ENCODE measurements around the gene EVI5L.
"Not testable (repeated sequence)": the region's sequence is repeated elsewhere in the genome, so short reads cannot be mapped to it uniquely, and the experiment has no call there.

EVI5L gene

DNA sequence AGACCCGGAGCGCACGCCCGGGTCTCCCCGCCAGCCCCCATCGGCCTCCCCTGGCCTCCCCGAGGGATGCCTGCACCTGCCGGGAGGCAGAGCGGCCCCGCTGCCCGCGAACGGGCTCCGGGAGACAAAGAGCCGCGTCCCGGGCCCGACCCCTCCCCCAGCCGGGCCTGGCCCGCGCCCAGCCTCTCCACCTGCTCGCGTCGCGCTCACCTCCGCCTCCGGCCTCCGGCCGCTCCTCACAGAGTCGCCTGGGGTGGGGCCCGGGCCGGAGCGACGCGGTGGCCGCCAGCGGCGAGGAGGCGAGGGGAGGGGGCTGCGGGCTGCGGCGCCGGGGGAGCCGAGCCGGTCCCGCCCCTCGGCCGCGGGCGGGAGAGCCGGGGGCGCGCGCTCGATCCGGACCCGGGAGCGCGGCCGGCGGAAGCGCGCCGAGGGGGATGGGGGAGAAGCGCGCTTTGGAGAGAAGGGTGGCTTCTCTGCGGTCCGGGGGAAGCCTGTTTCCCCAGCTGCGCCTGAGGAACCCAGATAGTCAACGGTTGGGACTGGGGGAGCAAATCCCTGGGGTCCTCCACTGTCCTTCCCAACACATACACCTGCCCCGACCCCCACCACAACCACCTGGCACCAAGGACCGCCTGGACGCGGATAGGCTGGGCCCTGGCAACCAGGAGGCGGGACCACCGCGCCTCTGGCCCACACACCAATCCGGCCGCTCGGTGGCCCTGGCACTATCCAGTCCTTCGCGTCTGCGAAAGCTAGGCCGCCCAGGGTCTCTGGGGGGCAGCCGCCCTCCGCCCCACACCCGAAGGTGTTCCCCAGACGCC lies 44.3 kb downstream of the EVI5L start, which contains the start of gene PRR36:
PRR36 (minus strand) TSS at position 315 of the 821 bp plus-strand sequence. CDS start 701 bp downstream, outside the sequence.
- no peak for DNase-seq

DNA sequence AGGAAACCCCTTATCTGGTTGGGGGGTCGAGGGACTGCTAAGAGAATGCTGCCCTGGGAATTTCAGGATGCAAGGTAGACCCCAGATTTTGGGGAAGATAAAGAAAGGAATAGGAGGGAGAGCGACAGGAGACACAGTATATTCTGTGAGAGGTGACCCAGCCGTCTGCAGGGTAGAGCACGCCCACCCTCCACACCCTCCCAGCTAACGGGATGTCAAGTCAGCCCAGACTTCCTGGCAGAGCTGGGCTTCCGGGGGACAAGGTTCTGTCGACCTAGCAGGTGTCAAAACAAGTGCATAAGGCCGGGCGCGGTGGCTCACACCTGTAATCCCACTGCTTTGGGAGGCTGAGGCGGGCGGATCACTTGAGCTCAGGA lies 44.9 kb downstream of the EVI5L start:
- DNase-seq, result no peak

DNA sequence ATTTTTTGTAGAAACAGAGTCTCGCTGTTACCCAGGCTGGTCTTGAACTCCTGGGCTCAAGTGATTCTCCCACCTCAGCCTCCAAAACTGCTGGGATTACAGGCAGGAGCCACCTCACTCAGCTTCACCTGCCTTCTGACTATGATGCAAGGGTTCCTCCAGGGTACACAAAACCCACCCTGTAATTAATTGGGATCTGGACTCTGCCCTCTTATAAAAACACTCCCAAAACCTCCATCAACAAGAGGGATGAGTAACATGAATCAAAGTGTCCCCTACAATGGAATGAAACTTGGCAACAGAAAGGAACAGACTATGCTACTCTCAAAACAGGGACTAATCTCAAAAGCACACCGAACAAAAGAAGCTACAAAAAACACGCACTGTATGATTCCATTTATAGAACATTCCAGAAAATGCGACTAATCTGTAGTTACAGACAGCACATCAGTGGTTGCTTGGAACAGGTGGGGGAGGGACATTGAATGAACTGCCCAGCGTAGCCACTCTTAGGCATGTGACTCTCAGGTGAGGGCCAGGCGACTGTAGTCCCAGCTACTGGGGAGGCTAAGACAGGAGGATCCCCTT lies 47.3 kb downstream of the EVI5L start:
- no peak for DNase-seq

DNA sequence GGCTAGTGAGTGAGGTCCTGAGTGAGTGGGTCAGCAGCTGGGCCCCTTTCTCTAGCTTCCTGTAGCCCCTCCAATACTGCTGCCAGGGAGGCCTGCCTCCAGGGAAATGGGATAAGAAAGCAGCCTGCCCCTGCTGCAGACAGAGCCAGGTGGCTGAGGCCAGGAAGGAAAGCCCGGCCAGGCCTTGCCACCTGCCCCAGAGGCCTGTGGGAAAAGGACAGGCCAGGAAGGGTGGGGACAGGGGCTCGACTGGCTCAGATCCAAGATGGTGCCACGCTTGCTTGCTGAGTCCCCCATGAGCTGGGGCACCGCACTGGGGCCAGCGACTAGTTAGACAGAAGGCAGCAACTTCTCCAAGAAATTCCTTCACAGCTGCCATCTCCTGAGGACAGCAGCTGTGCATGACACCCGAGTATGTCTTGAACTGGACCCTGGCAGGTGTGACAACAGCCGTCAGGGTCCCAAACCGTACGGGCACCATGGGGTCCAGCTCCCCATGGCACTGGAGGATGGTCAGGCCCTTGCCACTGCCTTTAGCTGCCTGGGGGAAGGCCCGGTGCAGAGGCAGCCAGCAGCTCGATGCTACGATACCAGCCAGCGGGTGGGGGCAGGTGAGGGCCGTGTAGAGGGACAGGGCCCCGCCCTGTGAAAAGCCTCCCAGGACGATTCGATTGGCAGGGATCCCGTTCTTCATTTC lies 49.2 kb downstream of the EVI5L start:
- no peak for DNase-seq

DNA sequence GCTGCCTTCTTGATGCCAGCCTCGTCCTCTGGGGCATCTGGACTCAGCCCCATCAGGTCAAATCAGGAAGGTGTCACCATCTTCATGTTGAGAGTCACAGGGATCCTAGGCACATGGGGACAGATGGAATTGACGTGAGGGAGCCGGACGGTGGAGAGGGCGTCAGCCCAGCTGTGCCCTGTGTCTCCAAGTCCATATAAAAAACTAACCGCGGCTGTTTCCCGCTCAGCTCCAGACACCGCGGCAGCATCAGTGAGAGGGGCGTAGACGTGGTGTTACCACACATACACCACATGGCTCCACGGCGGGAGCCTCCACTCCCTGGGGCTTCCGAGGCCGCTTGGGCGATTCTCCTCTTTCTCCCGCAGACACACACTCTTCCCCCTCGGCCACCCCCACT lies 49.8 kb downstream of the EVI5L start:
- DNase-seq, result no peak

DNA sequence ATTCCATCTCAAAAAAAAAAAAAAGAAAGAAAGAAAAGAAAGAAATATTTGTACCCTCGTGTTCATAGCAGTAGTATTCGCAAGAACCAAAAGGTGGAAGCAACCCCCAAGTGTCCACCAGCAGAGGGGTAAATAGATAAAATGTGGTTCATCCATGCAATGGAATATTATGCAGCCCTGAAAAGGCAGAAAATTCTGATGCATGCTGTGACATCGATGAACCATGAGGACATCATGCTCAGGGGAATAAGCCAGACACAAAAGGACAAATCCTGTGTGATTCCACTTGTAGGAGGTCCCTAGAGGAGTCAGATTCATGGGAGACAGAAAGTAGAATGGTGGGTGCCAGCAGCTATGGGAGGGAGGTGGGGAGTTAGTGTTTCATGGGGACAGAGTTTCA lies 51.9 kb downstream of the EVI5L start:
- no peak for DNase-seq

DNA sequence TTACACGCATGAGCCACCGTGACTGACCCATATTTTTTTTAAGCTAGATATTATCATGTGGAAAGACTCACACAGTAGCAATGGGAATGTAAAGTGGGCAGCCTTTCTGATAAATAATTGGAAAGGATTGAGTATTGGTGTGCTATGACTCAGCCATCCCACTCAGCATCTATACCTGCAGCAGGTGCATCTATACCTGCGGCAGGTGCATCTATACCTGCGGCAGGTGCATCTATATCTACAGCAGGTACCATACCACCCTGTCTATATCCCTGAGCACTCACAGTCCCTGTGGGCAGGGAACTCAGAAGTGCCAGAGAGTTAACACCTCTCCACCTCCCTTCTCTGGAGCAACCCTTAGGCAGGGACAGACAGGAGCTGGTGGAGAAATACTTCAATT lies 53.1 kb downstream of the EVI5L start:
- DNase-seq, result no peak

DNA sequence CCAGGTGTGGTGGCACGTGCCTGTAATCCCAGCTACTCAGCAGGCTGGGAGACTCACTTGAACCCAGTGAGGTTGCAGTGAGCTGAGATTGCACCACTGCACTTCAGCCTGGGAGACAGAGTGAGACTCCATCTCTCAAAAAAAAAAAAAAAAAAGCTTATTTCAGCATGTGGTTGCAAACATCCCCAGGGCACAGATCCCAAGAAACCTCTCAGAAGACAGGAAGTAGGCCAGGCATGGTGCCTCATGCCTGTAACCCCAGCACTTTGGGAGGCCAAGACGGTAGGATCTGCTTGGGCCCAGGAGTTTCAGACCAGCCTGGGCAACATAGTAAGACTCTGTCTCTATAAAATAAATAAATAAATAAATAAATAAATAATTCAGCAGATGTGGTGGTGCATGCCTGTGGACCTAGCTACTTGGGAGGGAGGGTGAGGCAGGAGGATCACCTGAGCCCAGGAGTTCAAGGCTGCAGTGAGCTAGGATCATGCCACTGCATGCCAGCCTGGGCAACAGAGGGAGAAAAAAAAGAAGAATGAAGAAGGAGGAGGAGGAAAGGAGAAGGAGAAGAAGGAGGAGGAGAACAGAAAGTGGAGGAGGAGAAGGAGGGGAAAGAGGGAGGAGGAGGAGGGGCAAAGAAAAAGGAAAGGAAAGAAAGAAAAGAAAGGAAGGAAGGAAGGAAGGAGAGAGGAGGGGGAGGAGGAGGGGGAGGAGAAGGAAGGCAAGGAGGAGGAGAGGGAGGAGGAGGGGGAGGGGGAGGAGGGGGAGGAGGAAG lies 54.0 kb downstream of the EVI5L start:
- DNase-seq, result no peak

DNA sequence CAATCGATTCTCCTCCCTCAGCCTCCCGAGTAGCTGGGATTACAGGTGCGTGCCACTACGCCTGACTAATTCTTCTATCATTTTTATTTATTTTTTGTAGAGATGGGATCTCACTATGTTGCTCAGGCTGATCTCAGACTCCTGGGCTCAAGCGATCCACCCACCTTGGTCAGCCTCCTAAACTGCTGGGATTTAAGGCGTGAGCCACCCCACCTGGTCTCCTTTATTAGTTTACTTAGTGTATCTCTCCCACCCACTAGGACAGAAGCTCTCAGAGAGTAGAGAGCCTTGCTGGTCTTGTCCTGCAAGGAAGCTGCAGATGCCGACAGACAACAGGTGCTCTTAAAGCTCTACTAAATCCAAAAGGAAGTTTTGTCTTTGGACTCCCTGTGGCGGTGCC lies 55.8 kb downstream of the EVI5L start:
- DNase-seq, result no peak

DNA sequence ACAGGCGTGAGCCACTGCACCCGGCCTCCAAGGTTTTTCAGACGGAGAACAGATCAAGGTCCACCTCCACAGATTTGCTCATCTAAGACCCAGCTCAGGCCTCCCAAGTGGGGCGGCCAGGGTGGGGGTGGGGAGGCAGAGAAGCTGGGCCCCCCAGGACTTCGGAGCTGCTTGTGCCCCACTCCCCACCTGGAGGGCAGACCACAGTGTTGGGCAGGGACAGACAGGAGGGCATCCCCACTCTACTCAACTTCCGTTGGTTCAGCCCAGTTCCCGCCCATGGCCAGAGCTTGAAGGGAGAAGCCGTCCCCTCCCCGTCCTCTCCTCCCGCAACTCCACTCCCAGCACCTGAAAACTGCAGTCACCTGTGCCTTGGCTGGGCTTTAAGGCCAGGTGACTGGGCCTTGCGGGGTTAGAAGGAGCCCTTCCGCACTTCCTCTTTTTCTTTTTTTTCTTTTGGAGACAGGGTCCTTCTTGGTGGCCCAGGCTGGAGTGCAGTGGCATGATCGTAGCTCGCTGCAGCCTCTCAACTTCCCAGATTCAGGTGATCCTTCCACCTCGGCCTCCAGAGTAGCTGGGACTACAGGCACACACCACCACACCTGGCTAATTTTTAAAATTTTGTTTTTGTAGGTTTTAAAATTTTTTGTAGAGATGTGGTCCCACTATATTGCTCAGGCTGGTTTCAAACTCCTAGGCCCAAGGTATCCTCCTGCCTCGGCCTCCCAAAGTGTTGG lies 57.6 kb downstream of the EVI5L start:
- DNase-seq, result no peak

DNA sequence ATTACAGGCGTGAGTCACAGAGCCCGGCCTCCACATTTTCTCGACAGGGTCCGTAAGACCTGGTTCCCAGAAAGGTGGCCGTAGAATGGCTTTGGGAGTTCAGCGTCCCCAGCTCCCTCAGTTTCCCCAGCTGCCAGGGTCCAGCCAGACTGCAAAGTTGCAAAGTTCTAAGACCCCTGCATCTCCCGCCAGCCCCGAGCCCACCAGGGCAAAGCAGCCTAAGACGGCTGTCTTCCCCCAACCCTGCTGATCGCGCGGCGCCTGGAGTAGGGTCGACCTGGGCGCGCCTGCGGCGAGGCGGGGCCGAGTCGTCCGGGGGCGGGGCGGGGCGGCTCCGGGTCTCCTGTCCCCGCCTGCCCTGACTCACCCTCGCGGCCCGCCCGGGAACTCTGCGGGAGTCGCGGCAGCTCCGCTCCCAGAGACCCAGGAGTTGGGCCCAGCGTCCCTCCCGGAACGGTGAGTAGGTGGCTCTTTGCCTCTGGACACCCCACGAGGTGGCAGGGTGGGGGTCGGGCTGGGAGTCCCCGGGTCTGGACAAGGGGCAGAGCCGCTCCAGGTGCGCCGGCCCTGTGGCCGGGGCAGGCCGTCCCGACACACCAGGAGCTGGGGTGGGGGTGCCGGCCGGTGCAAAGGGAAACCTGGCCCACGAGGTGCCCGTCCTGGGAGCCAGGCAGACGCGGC lies 58.3 kb downstream of the EVI5L start, which contains the start of gene LRRC8E:
LRRC8E (plus strand) TSS at position 366 of the 681 bp plus-strand sequence. CDS start 7,094 bp downstream, outside the sequence.
- DNase-seq, result no peak

DNA sequence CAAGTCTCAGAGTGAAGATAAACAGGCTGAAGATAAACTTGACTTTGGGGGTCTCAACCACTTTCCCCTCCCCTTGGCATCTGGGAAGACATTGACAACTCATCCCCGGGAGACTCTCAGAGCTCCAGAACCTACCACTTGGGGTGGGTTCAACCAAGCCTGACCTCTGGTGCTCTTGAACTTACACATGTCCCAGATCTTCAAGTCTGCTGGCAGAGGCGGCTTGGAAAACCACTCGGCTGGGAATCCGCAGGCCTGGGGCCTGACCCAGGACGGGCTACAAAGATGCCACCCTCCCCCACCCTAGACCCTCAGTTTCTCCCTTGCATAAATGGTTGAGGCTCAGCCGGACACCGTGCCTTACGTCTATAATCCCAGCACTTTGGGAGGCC lies 58.8 kb downstream of the EVI5L start:
- no peak for DNase-seq

DNA sequence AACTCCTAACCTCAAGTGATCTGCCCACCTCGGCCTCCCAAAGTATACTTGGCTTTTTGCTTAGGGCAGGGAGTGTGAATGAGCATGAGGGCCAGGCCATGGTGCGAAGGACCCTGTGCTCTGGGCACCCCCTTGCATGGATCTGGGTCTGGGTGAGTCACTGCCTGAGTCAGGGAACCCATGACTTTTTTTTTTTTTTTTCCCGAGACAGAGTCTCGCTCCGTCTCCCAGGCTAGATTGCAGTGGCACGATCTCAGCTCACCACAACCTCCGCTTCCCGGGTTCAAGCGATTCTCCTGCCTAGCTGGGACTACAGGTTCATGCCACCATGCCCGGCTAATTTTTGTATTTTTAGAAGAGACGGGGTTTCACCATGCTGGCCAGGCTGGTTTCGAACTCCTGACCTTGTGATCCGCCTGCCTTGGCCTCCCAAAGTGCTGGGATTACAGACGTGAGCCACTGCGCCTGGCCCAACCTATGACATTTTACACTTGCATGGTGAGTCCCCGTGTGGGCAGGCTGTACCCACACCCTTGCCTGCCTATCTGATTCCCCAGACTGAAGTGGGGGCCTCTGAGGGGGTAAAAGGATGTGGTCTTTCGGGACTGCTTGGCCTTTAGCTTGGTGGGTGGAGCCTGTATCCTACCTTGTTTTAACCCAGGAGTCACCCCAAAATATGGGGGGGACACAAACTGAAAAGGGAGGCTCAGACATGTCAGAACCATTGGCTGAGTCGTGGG lies 63.5 kb downstream of the EVI5L start:
- DNase-seq, result not testable (repeated sequence)

DNA sequence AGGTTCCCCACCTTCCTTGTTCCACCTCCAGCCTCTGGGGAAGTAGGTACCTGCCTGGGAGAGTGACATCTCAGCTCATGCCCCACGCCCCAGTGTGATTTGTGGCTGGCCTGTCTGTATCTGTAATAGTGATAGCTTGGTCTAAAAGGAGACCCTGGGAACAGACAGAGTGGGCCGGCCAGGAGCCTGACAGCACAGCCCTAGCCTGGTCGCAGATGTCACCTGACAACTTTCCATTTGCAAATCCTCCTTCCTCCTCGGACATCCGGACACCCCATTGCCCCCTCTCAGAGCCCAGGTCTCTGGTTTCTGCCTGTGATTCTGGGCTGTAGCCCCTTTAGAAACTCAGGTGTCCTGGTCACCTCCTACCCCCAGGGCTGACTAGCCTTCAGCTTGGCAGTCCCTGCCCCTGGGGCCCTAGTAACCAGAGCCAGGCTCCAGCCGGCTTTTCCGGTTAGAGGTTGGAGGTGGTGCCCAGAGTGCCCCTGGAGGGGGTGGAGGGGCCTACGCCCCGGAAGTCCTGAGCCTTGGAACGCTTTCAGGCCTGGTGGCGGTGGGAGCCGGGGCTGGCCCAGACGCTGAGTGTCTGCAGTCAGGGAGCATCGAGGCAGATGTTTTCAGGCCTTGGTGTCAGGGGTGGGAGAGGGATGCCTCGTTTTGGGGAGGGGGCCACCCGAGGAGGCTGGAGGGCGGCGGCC lies 64.7 kb downstream of the EVI5L start:
- no peak for DNase-seq

DNA sequence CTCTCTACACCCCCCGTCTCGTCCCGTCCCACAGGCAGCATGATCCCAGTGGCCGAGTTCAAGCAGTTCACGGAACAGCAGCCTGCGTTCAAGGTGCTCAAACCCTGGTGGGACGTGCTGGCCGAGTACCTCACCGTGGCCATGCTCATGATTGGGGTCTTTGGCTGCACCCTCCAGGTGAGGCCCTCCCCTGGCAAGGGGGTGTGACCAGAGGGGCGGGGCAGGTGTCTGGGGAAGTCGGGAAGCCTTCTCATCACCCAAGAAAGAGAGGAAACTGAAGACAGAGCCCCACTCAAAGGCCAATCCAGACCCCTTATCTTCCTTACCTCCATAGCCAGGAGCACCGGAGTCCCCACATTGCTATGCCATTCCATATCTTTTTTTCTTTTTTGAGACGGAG lies 65.5 kb downstream of the EVI5L start:
- DNase-seq, result no peak

DNA sequence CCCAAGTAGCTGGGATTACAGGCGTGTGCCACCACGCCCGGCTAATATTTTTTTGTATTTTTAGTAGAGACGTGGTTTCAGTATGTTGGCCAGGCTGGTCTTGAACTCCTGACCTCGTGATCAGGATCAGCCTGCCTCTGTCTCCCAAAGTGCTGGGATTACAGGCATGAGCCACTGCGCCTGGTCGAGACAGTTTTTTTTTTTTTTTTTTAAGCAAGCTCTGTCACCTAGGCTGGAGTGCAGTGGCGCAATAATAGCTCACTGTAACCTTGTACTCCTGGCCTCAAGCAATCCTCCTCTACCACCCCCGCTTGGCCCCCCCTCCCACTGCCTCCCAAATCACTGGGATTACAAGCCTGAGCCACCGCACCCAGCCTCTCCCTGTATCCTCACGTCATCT lies 67.3 kb downstream of the EVI5L start:
- no peak for DNase-seq

DNA sequence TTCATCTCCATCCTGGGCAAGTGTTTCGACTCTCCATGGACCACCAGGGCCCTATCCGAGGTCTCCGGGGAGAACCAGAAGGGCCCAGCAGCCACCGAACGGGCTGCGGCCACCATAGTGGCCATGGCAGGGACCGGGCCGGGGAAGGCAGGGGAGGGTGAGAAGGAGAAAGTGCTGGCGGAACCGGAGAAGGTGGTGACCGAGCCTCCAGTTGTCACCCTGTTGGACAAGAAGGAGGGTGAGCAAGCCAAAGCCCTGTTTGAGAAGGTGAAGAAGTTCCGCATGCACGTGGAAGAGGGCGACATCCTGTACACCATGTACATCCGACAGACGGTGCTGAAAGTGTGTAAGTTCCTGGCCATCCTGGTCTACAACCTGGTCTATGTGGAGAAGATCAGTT lies 68.9 kb downstream of the EVI5L start:
- DNase-seq, result no peak

DNA sequence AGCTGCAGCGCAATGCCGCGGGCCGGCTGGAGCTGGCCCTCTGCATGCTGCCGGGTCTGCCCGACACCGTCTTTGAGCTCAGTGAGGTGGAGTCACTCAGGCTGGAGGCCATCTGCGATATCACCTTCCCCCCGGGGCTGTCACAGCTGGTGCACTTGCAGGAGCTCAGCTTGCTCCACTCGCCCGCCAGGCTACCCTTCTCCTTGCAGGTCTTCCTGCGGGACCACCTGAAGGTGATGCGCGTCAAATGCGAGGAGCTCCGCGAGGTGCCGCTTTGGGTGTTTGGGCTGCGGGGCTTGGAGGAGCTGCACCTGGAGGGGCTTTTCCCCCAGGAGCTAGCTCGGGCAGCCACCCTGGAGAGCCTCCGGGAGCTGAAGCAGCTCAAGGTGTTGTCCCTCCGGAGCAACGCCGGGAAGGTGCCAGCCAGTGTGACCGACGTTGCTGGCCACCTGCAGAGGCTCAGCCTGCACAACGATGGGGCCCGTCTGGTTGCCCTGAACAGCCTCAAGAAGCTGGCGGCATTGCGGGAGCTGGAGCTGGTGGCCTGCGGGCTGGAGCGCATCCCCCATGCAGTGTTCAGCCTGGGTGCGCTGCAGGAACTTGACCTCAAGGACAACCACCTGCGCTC lies 69.8 kb downstream of the EVI5L start:
- no peak for DNase-seq

DNA sequence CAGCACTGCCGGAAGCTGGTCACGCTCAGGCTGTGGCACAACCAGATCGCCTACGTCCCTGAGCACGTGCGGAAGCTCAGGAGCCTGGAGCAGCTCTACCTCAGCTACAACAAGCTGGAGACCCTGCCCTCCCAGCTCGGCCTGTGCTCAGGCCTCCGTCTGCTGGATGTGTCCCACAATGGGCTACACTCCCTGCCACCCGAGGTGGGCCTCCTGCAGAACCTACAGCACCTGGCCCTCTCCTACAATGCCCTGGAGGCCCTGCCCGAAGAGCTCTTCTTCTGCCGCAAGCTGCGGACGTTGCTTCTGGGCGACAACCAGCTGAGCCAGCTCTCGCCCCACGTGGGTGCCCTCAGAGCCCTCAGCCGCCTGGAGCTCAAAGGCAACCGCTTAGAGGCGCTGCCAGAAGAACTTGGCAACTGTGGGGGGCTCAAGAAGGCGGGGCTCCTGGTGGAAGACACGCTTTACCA lies 70.4 kb downstream of the EVI5L start:
- DNase-seq, result no peak

DNA sequence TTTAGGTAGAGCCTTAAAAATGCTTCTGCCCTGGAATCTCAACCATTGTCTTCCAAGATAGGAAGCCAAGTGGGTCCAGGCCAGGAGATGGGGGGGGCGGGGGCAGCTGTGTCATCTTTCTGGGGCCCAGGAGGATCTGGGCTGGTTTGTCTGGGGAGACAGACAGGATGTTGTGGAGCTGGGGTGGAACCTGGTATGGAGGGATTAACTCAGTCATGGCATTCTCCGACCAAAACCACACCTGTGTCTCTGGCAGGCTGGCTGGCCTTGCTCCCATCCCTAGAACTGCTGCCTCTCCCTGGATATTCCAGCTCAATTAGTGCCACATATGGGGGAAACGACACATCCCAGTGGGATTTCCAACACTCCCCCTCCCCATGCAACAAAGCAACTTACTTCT lies 70.9 kb downstream of the EVI5L start:
- no peak for DNase-seq
